HEK293 (cell line): ENCODE measurements around the gene SAT1.

Experiments
- CTCF ChIA-PET: fragments of 350-600 bp; formaldehyde crosslinking; extraction: SDS; loops from one replicate; lab custom pipeline; 2021; ENCODE audit warnings: antibody characterized with exemption; lab: Yijun Ruan, JAX
- POLR2A ChIA-PET: fragments of 300-600 bp; formaldehyde crosslinking; extraction: SDS; loops from one replicate; lab custom pipeline; 2020; ENCODE audit warnings: antibody characterized with exemption, inconsistent platforms; lab: Yijun Ruan, JAX
- H3K27ac ChIP-seq: fragments of 200-500 bp; sonication (Bioruptor generic); 2 replicates; pipeline ENCODE4 v1.5.1; 2014; ENCODE audit warnings: low read depth, low read length, control low read depth, inconsistent platforms; ENCODE audit errors: extremely low read depth
- H3K36me3 ChIP-seq, 2 experiments: fragments of 200-500 bp in 1 of 2; sonication (Bioruptor generic) in 1 of 2; 1 replicate in 1 of 2; 2 replicates in 1 of 2; pipeline ENCODE4 v1.5.1; 2014 to 2017; ENCODE audit warnings: inconsistent platforms in 2 of 2, low read length in 2 of 2; ENCODE audit not compliant: control insufficient read depth in 2 of 2, insufficient read depth in 1 of 2
- H3K4me1 ChIP-seq: fragments of 200-500 bp; sonication (Bioruptor generic); 2 replicates; pipeline ENCODE4 v1.5.1; 2014; ENCODE audit warnings: mild to moderate bottlenecking, low read length, inconsistent platforms; ENCODE audit not compliant: control insufficient read depth, insufficient read depth
- H3K4me3 ChIP-seq: 2 replicates; pipeline ENCODE4 v1.5.1; 2011; ENCODE audit warnings: low read depth, mild to moderate bottlenecking, control low read depth, low read length, moderate library complexity
- H3K9me3 ChIP-seq: fragments of 200-500 bp; sonication (Bioruptor generic); 2 replicates; pipeline ENCODE4 v1.5.1; 2014; ENCODE audit warnings: low read depth, low read length, inconsistent platforms; ENCODE audit not compliant: control insufficient read depth, insufficient read depth
- GLIS1 ChIP-seq: fragments of 450-650 bp; formaldehyde crosslinking; IDR thresholded peaks from 2 replicates; pipeline ENCODE4 v1.5.1; 2016; ENCODE audit warnings: missing biosample characterization, missing genetic modification characterization
- SCRT2 ChIP-seq: fragments of 450-650 bp; formaldehyde crosslinking; IDR thresholded peaks from 2 replicates; pipeline ENCODE4 v1.5.1; 2016; ENCODE audit warnings: missing biosample characterization, missing genetic modification characterization
- ZBTB17 ChIP-seq: fragments of 450-650 bp; formaldehyde crosslinking; IDR thresholded peaks from 2 replicates; pipeline ENCODE4 v1.5.1; 2016; ENCODE audit warnings: missing biosample characterization, missing genetic modification characterization
- ZBTB21 ChIP-seq: fragments of 450-650 bp; formaldehyde crosslinking; IDR thresholded peaks from 2 replicates; pipeline ENCODE4 v1.5.1; 2017; ENCODE audit warnings: missing biosample characterization, missing genetic modification characterization
- ZBTB8A ChIP-seq: fragments of 450-650 bp; formaldehyde crosslinking; IDR thresholded peaks from 2 replicates; pipeline ENCODE4 v1.5.1; 2016; ENCODE audit warnings: missing biosample characterization, missing genetic modification characterization
- ZEB2 ChIP-seq: fragments of 450-650 bp; formaldehyde crosslinking; IDR thresholded peaks from 2 replicates; pipeline ENCODE4 v1.5.1; 2016; ENCODE audit warnings: missing biosample characterization, missing genetic modification characterization
- ZFP69B ChIP-seq: fragments of 450-650 bp; formaldehyde crosslinking; IDR thresholded peaks from 2 replicates; pipeline ENCODE4 v1.5.1; 2016; ENCODE audit warnings: missing biosample characterization, missing genetic modification characterization
- ZNF10 ChIP-seq: fragments of 450-650 bp; formaldehyde crosslinking; IDR thresholded peaks from 2 replicates; pipeline ENCODE4 v1.5.1; 2017; ENCODE audit warnings: missing biosample characterization, missing genetic modification characterization
- ZNF112 ChIP-seq: fragments of 450-650 bp; formaldehyde crosslinking; IDR thresholded peaks from 2 replicates; pipeline ENCODE4 v1.5.0; 2017; ENCODE audit warnings: missing biosample characterization, missing genetic modification characterization
- ZNF335 ChIP-seq: fragments of 450-650 bp; formaldehyde crosslinking; conservative IDR thresholded peaks from 2 replicates; pipeline ENCODE4 v1.5.1; 2016; ENCODE audit warnings: missing biosample characterization, missing genetic modification characterization
- ZNF433 ChIP-seq: fragments of 450-650 bp; formaldehyde crosslinking; IDR thresholded peaks from 2 replicates; pipeline ENCODE4 v1.5.1; 2016; ENCODE audit warnings: missing biosample characterization, missing genetic modification characterization, low read depth
- ZNF624 ChIP-seq: fragments of 450-650 bp; formaldehyde crosslinking; IDR thresholded peaks from 2 replicates; pipeline ENCODE4 v1.5.1; 2017; ENCODE audit warnings: missing biosample characterization, missing genetic modification characterization
- ZNF629 ChIP-seq: fragments of 450-650 bp; formaldehyde crosslinking; IDR thresholded peaks from 2 replicates; pipeline ENCODE4 v1.5.1; 2017; ENCODE audit warnings: missing biosample characterization, missing genetic modification characterization
- ZNF677 ChIP-seq: fragments of 450-650 bp; IDR thresholded peaks from 2 replicates; pipeline ENCODE4 v1.5.0; 2018; ENCODE audit warnings: missing biosample characterization, mild to moderate bottlenecking, missing genetic modification characterization, moderate library complexity
- ZXDB ChIP-seq: fragments of 450-650 bp; formaldehyde crosslinking; IDR thresholded peaks from 2 replicates; pipeline ENCODE4 v1.5.1; 2016; ENCODE audit warnings: missing biosample characterization, missing genetic modification characterization
- TF ChIP-seq, protein P1 (sequence below): fragments of 450-650 bp; formaldehyde crosslinking; IDR thresholded peaks from 2 replicates; pipeline ENCODE4 v1.5.1; 2016; ENCODE audit warnings: missing biosample characterization, missing genetic modification characterization
- TF ChIP-seq, protein P2 (sequence below): fragments of 450-650 bp; formaldehyde crosslinking; IDR thresholded peaks from 2 replicates; pipeline ENCODE4 v1.5.1; 2016; ENCODE audit warnings: missing biosample characterization, missing genetic modification characterization
- TF ChIP-seq, protein P3 (sequence below): fragments of 450-650 bp; formaldehyde crosslinking; IDR thresholded peaks from 2 replicates; pipeline ENCODE4 v1.5.1; 2017; ENCODE audit warnings: missing biosample characterization, missing genetic modification characterization
- TF ChIP-seq, protein P4 (sequence below): fragments of 450-650 bp; formaldehyde crosslinking; IDR thresholded peaks from 2 replicates; pipeline ENCODE4 v1.5.1; 2016; ENCODE audit warnings: missing biosample characterization, missing genetic modification characterization
- TF ChIP-seq, protein P5 (sequence below): fragments of 450-650 bp; formaldehyde crosslinking; IDR thresholded peaks from 2 replicates; pipeline ENCODE4 v1.5.1; 2016; ENCODE audit warnings: missing biosample characterization, missing genetic modification characterization, low read depth

SAT1 gene

DNA sequence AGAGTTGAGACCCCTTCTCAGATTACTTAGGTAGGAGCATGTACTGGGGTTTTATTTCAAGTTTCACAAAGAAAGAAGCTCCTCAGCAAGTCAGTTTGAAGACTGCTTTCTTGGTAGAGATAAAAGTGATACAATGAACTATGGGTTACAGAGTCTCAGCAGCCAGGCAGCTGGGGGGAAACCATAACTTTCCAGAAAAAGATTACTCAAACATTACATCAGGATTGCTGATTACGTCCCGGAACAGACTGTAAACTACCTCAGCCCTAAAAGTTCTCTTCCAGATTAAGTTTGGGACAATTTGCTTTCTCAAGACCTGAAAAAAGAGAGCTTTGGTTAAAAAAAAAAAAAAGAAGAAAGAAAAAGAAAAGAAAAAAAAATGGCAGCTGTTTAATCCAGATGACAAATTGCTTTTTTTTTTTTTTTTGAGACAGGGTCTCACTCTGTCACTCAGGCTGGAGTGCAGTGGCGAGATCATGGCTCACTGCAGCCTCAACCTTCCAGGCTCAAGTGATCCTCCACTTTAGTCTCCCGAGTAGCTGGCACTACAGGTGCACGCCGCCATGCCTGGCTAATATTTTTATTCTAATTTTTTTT lies 16.6 kb downstream of the SAT1 start:
- TF ChIP-seq SCRT2 (tag by site-specific recombination) (no peak), ZBTB17 (peak; percentile 77; the same call in 1 of the 2 replicates), GLIS1 (tag by site-specific recombination) (peak; percentile 57), ZFP69B (tag by site-specific recombination) (no peak), ZNF10 (0 out of 2 replicates have a peak, but pooled peaks have one; percentile 10), ZNF677 (tag by site-specific recombination) (no peak), ZXDB (0 out of 2 replicates have a peak, but pooled peaks have one; percentile 32), ZNF335 (tag by site-specific recombination) (peak; percentile 49), ZEB2 (peak; percentile 43; the same call in 1 of the 2 replicates), ZNF629 (peak; percentile 87), ZNF433 (tag by site-specific recombination) (peak; percentile 12; the same call in 1 of the 2 replicates), ZBTB21 (tag by site-specific recombination) (peak; percentile 64; the same call in 1 of the 2 replicates), ZNF112 (tag by site-specific recombination) (no peak), ZNF624 (tag by site-specific recombination) (no peak), ZBTB8A (tag by site-specific recombination) (0 out of 2 replicates have a peak, but pooled peaks have one; percentile 27)
- TF ChIP-seq, protein P1, sequence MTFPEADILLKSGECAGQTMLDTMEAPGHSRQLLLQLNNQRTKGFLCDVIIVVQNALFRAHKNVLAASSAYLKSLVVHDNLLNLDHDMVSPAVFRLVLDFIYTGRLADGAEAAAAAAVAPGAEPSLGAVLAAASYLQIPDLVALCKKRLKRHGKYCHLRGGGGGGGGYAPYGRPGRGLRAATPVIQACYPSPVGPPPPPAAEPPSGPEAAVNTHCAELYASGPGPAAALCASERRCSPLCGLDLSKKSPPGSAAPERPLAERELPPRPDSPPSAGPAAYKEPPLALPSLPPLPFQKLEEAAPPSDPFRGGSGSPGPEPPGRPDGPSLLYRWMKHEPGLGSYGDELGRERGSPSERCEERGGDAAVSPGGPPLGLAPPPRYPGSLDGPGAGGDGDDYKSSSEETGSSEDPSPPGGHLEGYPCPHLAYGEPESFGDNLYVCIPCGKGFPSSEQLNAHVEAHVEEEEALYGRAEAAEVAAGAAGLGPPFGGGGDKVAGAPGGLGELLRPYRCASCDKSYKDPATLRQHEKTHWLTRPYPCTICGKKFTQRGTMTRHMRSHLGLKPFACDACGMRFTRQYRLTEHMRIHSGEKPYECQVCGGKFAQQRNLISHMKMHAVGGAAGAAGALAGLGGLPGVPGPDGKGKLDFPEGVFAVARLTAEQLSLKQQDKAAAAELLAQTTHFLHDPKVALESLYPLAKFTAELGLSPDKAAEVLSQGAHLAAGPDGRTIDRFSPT = no peak
- TF ChIP-seq, protein P2, sequence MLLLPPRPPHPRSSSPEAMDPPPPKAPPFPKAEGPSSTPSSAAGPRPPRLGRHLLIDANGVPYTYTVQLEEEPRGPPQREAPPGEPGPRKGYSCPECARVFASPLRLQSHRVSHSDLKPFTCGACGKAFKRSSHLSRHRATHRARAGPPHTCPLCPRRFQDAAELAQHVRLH (tag by site-specific recombination) = no peak
- TF ChIP-seq, protein P3, sequence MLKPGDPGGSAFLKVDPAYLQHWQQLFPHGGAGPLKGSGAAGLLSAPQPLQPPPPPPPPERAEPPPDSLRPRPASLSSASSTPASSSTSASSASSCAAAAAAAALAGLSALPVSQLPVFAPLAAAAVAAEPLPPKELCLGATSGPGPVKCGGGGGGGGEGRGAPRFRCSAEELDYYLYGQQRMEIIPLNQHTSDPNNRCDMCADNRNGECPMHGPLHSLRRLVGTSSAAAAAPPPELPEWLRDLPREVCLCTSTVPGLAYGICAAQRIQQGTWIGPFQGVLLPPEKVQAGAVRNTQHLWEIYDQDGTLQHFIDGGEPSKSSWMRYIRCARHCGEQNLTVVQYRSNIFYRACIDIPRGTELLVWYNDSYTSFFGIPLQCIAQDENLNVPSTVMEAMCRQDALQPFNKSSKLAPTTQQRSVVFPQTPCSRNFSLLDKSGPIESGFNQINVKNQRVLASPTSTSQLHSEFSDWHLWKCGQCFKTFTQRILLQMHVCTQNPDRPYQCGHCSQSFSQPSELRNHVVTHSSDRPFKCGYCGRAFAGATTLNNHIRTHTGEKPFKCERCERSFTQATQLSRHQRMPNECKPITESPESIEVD (tag by site-specific recombination) = peak; percentile 82
- TF ChIP-seq, protein P4, sequence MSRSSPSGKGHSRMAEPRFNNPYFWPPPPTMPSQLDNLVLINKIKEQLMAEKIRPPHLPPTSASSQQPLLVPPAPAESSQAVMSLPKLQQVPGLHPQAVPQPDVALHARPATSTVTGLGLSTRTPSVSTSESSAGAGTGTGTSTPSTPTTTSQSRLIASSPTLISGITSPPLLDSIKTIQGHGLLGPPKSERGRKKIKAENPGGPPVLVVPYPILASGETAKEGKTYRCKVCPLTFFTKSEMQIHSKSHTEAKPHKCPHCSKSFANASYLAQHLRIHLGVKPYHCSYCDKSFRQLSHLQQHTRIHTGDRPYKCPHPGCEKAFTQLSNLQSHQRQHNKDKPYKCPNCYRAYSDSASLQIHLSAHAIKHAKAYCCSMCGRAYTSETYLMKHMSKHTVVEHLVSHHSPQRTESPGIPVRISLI = peak; percentile 65
- TF ChIP-seq, protein P5, sequence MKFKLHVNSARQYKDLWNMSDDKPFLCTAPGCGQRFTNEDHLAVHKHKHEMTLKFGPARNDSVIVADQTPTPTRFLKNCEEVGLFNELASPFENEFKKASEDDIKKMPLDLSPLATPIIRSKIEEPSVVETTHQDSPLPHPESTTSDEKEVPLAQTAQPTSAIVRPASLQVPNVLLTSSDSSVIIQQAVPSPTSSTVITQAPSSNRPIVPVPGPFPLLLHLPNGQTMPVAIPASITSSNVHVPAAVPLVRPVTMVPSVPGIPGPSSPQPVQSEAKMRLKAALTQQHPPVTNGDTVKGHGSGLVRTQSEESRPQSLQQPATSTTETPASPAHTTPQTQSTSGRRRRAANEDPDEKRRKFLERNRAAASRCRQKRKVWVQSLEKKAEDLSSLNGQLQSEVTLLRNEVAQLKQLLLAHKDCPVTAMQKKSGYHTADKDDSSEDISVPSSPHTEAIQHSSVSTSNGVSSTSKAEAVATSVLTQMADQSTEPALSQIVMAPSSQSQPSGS (tag by site-specific recombination) = peak; percentile 70; the same call in 1 of the 2 replicates
- TF ChIP-seq, all 188 proteins: peak for 13
- Histone ChIP-seq H3K9me3 (no peaks in the 10 kb centered on the region), H3K36me3 (no peaks in the 10 kb centered on the region), H3K4me3 (no peak overlapping the region), H3K4me1 (peaks cover 9% of the 10 kb centered on the region), H3K27ac (peak overlapping the region; percentile 24; the same call in 1 of the 2 replicates)
- ChIA-PET CTCF (interaction anchor here (1.3 to 2.1 kb wide), 2 partner anchors 17 to 102 kb away, joined by 4 to 6 read pairs; no protein-coding TSS in a partner anchor), POLR2A (interaction anchor here (0.6 to 2.7 kb wide), 7 partner anchors 10 to 68 kb away, joined by 3 to 24 read pairs (median 4); partner anchors contain the start of gene SAT1)
